ENCODE data around the gene MITF. TPM values are rescaled to one million over a fixed set of nuclear protein-coding genes. Genes with fewer than 3 reads are reported as not detected.

The MITF gene
- total RNA-seq, 1 experiment from 2014 or later = 1.9 TPM

DNA sequence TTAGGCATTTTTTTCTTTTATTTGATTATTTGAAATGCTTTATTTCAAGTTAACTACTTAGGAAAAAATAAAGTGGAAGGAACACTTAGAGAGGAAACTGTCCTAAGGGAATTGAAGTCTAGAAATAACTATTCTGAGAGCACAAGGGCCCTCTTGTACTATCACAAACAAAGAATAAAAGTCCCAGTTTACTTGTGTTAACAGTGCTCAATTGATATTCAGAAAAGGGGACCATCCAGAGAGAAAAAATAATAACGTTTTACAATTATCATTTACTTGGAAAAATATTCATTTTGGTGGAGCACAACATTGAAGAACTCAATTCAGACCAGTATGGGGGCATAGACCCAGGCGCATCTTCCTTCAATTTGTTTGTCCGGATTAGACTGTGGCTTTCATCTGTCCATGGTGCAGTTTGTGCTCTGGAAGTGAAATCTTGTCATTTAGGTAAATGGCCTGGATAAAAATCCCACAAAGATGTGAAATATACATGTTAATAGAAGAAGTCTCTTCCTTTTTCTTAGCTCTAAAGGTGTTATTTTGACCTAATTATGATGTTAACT lies 205.7 kb downstream of the MITF start (continued):
- TF ChIP-seq FOSL1 (IDR thresholded peaks at IDR 0.05; ENCODE audit: low read depth) (no peak), SP1 (IDR thresholded peaks at IDR 0.05; ENCODE audit: low read depth) (no peak), ZNF274 (IDR thresholded peaks at IDR 0.05; ENCODE audit: low read depth, low read length) (no peak)

DNA sequence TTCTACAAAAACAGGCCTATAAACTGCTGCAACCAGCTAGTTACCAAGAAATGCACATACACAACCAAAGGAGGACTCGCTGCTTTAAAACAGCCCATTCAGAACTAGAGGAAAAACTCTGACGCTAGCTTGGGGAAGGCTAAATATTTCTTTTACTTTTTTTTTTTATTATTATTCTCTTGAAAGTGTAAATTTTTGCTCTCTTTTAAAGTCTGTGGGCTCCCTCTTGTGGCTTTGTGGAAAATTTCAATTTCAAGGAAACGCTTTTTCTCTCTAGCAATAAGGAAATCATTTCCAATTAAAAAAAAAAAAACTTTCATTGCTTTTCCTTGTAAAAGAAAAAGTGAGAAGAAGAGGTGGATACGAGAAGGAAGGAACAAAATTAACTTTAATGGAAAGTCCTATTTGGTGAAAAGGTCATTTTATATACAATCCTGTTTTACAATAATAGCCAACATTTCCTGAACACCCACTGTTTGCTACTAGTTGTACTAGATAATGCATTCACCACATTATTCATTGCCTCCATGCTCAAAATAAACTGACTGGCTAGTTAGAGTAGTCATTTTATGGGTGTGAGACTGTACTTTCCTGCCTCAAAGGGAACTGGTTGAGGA lies 209.1 kb downstream of the MITF start:
- Histone ChIP-seq H3K4me3 (replicated peaks in 1 of 2; ENCODE audit: low read depth in 1 of 2, low read length in 2 of 2) (no peak overlapping the region), H3K27ac (ENCODE audit: low read depth, low read length) (no peak overlapping the region), H3K27me3 (ENCODE audit: insufficient read depth, low read length) (no peaks in the 10 kb centered on the region), H3K36me3 (ENCODE audit: control insufficient read depth in 1 of 2, insufficient read depth in 2 of 2, low read length in 2 of 2) (no peaks in the 10 kb centered on the region), H3K4me2 (ENCODE audit: low read length) (no peak overlapping the region), H3K9ac (ENCODE audit: low read length) (no peak overlapping the region), H2AFZ (ENCODE audit: low read depth, low read length, poor library complexity, severe bottlenecking) (no peak overlapping the region), H3K4me1 (ENCODE audit: control insufficient read depth in 1 of 2, insufficient read depth in 2 of 2, low read length in 2 of 2) (no peaks in the 10 kb centered on the region), H3K79me2 (ENCODE audit: insufficient read depth, low read length) (no peaks in the 10 kb centered on the region), H3K9me3 (ENCODE audit: control insufficient read depth in 1 of 2, insufficient read depth in 1 of 2, low read depth in 1 of 2, low read length in 2 of 2) (no peaks in the 10 kb centered on the region), H4K20me1 (ENCODE audit: insufficient read depth) (no peaks in the 10 kb centered on the region; the same call in 1 of the 2 replicates), H3K9me2 (ENCODE audit: insufficient read depth) (no peaks in the 10 kb centered on the region)
- POLR2A ChIA-PET = no interaction called here
- TF ChIP-seq POLR2A (IDR thresholded peaks at IDR 0.05; ENCODE audit: borderline replicate concordance, extremely low read depth, insufficient read depth, insufficient read length) = no peak
- TF ChIP-seq RAD21 (IDR thresholded peaks at IDR 0.05; ENCODE audit: low read depth) = peak; percentile 49
- TF ChIP-seq, protein P1, sequence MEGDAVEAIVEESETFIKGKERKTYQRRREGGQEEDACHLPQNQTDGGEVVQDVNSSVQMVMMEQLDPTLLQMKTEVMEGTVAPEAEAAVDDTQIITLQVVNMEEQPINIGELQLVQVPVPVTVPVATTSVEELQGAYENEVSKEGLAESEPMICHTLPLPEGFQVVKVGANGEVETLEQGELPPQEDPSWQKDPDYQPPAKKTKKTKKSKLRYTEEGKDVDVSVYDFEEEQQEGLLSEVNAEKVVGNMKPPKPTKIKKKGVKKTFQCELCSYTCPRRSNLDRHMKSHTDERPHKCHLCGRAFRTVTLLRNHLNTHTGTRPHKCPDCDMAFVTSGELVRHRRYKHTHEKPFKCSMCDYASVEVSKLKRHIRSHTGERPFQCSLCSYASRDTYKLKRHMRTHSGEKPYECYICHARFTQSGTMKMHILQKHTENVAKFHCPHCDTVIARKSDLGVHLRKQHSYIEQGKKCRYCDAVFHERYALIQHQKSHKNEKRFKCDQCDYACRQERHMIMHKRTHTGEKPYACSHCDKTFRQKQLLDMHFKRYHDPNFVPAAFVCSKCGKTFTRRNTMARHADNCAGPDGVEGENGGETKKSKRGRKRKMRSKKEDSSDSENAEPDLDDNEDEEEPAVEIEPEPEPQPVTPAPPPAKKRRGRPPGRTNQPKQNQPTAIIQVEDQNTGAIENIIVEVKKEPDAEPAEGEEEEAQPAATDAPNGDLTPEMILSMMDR (IDR thresholded peaks at IDR 0.05 in 2 of 3, conservative IDR thresholded peaks at IDR 0.05 in 1 of 3; ENCODE audit: borderline replicate concordance in 1 of 3, insufficient read depth in 1 of 3, low read depth in 2 of 3, low read length in 2 of 3) = peak; percentile 37 to 48 (median 44); a peak in 5 of 6 replicates
- CTCF ChIA-PET = interaction anchor here (0.7 kb wide), 2 partner anchors 24 to 258 kb away, joined by 3 to 4 read pairs; no protein-coding TSS in a partner anchor
- BruUV-seq (replicated peaks) = no TSS peak
- RAD21 ChIA-PET (ENCODE audit: low non-redundant PET in 1 of 2, low total read pairs in 2 of 2, uncharacterized antibody in 2 of 2, unreplicated experiment in 2 of 2) = no interaction called here
- intact Hi-C loops (cut with micrococcal nuclease) = loop anchor here (1.0 to 5.0 kb wide), 2 partner anchors 257 to 826 kb away; partner anchors contain the start of gene LMOD3
- ATAC-seq (no peak), DNase-seq (ENCODE audit: low read depth, low spot score) (peak; percentile 6)

All from HCT116 (cell line).